Vagina (tissue), 2 donors: ENCODE data around the gene ADAMTS13.

Experiments used
- POLR2AphosphoS5 ChIP-seq, 2 donors: sonication (generic); formaldehyde crosslinking; IDR thresholded peaks; one replicate each; pipeline ENCODE4 v1.9.0; 2017; ENCODE audit warnings: antibody characterized with exemption in 2 of 2, mild to moderate bottlenecking in 2 of 2, low read depth in 1 of 2; ENCODE audit not compliant: insufficient read depth in 1 of 2
- TF ChIP-seq, protein P1 (sequence below), 3 experiments: fragments of 450-650 bp in 2 of 3; fragments of 200-600 bp in 1 of 3; sonication (generic) in 1 of 3; IDR thresholded peaks; one replicate each; pipeline ENCODE4 v1.5.1; 2017 to 2019; ENCODE audit warnings: antibody characterized with exemption in 3 of 3, mild to moderate bottlenecking in 2 of 3, moderate library complexity in 2 of 3

DNA sequence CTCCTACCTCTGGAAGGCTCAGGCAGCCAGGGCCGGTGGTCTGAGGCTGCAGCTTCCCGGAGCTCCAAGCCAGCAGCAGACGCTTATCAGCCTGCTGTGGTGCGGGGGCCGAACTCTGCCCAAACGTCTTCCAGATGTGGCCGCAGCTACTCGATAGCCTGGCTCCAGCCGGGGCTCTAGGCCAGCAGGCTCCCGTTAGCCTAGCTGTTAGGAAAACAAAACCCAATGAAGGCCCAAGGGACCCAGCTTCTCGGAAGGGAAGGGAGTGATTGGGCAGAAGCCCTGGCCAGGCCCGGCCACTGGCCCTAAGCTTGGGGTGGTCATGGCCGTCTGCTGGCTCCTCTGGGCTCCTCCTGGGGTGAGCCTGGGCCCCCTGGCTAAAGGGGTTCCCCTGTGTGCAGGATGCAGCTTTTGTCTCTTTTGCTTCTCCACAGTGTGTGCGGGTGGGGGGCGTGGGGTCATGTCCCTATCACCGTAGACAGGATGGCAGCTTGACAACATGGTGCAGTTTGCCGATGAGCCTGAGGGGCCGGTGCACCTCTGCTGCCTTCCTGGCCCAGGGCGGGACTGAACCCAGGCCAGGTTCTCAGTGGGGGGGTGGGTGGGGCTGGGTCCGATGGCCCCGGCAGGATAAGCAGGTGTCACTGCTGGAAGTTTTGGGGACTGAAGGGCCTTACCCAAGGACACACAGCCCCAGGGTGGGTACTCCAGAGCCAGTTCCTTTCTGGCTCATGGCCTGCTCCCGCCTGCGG is 83.9 kb downstream of the ADAMTS13 start:
- TF ChIP-seq POLR2AphosphoS5 (IDR thresholded peaks at IDR 0.05; ENCODE audit: insufficient read depth in 1 of 2, low read depth in 1 of 2) = no peak
- TF ChIP-seq, protein P1, sequence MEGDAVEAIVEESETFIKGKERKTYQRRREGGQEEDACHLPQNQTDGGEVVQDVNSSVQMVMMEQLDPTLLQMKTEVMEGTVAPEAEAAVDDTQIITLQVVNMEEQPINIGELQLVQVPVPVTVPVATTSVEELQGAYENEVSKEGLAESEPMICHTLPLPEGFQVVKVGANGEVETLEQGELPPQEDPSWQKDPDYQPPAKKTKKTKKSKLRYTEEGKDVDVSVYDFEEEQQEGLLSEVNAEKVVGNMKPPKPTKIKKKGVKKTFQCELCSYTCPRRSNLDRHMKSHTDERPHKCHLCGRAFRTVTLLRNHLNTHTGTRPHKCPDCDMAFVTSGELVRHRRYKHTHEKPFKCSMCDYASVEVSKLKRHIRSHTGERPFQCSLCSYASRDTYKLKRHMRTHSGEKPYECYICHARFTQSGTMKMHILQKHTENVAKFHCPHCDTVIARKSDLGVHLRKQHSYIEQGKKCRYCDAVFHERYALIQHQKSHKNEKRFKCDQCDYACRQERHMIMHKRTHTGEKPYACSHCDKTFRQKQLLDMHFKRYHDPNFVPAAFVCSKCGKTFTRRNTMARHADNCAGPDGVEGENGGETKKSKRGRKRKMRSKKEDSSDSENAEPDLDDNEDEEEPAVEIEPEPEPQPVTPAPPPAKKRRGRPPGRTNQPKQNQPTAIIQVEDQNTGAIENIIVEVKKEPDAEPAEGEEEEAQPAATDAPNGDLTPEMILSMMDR (IDR thresholded peaks at IDR 0.05) = no peak
